ENCODE results near the gene TMED3. TPM values are rescaled to one million over a fixed set of nuclear protein-coding genes. Genes with fewer than 3 reads are reported as not detected.

The TMED3 gene
- total RNA-seq, 1 donor from 2014 or later: 28.7 TPM

Other genes starting within 250 kb of the TMED3 start
- 2.8 TPM for gene RASGRF1, start 220.3 kb upstream of the TMED3 start, total RNA-seq
- gene ANKRD34C, start 28.4 kb upstream of the TMED3 start, total RNA-seq: not detected
- gene MINAR1, start 121.2 kb downstream of the TMED3 start, total RNA-seq: 3.6 TPM